ENCODE measurements around the gene APOL3.
"Not testable (repeated sequence)": the region's sequence is repeated elsewhere in the genome, so short reads cannot be mapped to it uniquely, and the experiment has no call there.

APOL3 gene, protein sequence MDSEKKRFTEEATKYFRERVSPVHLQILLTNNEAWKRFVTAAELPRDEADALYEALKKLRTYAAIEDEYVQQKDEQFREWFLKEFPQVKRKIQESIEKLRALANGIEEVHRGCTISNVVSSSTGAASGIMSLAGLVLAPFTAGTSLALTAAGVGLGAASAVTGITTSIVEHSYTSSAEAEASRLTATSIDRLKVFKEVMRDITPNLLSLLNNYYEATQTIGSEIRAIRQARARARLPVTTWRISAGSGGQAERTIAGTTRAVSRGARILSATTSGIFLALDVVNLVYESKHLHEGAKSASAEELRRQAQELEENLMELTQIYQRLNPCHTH
- 2.7 to 208 (median 11.0) reads per million in 18 experiments for total RNA-seq

DNA sequence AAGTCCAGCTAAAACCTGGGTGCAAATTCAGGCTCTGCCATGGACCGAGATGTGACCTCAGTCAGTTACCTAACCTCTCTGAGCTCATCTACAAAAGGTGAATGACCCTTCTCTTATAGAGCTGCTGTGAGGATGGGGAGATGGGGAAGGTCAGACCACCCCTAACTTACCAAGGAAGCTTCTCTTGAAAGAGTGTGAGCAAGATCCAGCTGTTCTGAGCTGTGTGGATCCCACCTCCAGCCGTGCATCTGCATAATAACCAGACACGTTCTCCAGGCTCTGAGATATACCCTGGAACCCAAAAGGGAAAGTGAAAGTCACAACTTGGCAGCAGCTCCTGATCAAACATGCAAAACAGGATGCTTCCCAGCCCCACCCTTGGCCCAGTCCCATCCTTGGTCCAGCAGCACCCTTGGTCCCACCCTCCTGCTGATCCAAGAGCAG lies at the start of gene APOL3:
TSS of gene APOL3 (minus strand) at position 257 of the 444 bp plus-strand sequence. CDS start 11,700 bp downstream, outside the sequence.
- peak; percentile 21 to 24 for DNase-seq

DNA sequence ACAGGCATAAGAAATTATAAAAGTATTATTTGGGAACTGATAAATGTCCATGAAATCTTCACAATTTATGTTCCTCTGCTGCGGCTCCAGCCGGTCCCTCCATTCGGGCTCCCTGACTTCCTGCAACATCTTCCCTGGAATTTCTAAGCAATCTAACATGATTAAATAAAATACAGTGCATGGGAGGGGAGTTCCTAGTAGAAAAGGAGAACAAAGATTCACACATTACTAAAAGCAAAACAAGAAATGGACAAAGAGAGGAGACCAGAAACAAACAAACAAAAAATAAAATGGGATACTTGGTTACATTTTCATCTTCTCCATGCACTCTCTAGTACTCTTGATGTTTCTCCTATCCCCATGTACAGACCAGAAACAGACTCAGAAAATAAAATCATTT lies 49.7 kb upstream of the APOL3 start:
- DNase-seq: peak in 1 of 2 donors; percentile 46

DNA sequence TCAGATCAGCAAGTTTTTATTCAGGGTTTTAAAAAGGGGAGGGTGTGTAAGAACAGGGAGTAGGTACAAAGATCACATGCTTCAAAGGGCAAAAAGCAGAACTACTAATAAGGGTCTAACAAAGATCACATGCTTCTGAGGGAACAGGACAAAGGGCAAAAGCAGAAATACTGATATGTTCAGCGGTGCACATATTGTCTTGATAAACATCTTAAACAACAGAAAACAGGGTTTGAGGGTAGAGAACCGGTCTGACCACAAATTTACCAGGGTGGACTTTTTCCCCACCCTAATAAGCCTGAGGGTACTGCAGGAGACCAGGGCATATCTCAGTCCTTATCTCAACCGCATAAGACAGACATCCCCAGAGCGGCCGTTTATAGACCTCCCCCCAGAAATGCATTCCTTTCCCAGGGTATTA lies 48.9 kb upstream of the APOL3 start:
- DNase-seq: peak in 1 of 2 donors; percentile 33

DNA sequence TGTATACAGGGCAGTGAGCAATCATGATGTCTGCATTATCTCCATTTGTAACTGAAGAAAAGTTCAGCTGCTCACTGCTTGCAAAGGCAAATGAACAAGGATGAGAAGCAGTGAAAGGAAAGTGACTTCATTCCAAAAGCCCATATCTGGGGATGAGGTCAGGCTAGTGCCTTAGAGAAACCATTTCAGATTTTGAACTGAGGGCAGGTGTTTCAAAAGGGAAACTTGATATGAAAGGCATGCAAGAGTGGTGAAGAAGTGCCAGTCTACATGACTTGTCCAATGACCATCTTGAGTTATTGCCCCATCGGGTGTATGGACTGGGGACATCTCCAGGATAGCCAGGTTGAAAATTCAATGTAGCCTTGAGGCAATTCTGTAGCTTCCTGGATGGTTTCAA lies 48.4 kb upstream of the APOL3 start:
- DNase-seq: no peak

DNA sequence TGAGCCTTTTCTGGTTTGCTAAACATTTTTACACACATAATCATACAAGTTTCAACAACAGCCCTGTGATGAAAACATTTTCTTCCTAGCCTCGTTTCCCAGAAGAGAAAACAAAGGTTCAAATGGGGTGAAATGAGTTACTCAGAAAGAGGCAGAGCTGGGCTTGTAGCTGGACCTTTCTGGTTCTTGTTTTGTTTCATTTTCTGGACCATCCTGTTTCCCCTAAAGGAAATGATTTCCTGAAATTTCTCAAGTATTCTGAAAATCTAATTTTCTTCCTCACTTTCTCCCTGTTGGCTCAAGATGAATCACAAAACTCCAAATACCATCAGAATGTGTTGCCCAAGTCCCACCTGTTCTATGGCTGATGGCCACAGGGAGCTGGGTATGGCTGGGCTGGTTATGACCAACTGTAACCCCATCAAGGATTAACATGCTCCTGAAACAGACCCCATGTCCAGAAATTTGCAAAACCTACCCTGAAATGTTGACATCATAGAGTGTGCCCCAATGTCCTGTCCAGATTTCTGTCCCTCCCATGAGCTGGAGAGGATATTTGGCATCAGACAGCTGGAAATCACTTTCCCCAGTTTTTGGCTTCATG lies 47.7 kb upstream of the APOL3 start:
- no peak for DNase-seq

DNA sequence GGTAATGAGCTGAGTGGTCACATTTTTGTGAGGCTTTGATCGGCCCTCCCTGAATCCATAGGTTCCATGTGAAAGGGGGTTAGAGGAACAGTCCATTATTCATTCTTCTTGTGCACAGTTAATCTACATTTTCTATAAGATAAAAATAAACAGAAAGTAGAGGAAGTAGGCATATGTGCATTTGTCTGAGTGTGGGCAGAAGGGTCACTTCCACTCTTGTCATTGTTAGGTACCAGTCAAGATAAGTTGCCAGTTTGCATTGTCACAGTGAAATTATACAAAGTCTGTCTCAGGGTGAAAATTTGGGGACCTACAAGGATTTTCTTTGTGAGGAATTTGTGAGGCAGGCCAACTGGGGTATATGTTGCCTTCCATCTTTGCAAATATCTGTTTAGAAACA lies 45.7 kb upstream of the APOL3 start:
- peak; percentile 39 to 66 for DNase-seq

DNA sequence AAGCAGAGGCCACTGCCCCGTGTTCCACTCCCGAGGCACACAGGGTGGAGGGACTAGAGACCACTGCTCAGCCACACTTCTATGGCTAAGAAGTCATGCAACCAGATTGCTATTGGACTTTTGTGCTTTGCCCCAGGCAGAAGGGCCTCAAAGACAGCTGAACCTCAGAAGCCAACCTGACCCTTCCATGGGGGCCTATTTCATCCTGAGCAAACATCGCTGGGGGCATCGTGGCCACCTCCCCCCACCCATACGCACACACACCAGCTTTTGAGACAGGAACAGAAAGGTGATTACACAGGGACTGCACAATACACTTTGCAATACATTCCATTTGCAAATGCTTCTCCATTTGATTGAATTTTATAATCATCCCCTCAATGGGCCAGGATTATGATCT lies 45.0 kb upstream of the APOL3 start:
- not testable (repeated sequence) for DNase-seq

DNA sequence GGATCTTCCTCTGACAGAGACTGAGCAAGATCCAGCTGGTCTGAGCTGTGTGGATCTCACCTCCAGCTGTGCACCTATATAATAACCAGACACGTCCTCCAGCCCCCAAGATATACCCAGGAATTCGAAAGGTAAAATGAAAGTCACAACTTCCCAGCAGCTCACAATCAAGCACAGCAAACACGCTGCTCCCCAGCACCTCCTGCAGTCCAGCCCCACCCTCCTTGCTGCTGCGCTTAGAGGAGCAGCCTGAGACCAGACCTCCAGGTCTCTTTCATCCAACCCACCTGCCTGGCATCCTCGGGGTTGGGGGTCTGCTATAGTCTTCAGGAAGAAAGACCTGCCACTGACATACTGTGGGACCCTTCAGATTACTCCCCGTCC lies 44.1 kb upstream of the APOL3 start:
- no peak for DNase-seq

DNA sequence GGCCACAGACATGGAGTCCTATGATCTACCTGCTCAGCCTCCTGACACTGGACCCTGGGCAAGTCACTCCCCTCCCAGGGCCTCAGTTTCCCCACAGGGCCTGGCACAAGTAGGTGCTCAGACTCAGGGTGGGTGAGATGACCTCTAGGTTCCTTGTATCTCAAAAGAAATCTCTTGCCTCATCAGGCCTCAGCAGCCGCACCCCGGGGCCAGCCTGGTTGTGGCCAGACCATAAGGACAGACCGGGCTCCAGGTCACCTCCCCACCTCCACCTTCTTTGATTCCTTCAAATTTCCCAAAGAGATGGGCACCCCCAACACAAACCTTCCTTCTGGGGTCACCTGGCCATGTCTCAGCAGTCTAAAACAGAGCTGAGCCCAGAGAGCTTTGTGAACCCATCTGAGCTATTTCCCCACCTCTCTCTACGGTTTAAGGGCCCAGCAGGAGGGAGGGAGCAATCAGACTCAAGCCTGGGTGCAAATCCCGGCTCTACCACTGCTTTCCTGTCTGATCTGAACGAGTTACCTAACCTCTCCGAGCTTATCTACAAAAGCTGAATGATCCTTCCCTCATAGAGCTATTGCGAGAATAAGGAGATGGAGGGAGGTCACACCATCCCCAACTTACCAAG lies 43.6 kb upstream of the APOL3 start:
- DNase-seq: no peak

DNA sequence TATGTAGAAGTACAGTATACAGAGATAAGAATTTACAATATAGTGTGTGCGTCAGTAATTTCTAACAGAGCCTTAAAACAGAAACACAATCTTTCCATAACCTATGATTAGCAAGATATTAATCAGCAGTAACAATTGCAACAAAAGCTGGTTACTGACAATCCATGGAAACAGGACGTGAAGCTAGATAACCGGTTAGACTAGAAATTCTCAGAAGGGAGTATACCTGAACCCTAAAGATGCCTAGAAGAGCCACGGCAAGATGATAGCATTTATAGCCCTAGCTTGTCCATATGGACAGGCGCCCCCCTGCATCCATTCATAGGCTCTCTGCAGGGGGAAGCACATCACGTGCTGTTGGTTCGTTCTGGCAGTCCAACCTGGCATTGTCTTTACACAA lies 42.9 kb upstream of the APOL3 start:
- DNase-seq: not testable (repeated sequence)

DNA sequence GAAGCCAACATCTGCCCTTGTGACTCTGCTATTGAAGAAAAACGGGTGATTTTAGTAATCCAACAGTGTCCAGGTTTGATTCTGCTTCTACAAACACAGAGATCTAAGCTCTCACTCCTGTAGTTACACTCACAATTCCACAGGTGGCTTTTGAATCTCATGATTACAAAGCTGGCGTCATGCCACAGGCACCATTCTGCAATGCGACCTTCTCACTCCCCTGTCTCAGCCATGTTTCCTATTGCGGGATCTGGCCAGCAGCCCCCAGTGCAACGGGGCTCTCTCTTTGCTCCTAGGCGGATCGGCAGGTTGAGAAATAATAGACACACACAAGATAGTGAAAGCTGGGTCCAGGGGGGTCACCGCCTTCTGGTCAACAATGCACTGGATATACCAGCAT lies 42.4 kb upstream of the APOL3 start:
- DNase-seq: not testable (repeated sequence)

DNA sequence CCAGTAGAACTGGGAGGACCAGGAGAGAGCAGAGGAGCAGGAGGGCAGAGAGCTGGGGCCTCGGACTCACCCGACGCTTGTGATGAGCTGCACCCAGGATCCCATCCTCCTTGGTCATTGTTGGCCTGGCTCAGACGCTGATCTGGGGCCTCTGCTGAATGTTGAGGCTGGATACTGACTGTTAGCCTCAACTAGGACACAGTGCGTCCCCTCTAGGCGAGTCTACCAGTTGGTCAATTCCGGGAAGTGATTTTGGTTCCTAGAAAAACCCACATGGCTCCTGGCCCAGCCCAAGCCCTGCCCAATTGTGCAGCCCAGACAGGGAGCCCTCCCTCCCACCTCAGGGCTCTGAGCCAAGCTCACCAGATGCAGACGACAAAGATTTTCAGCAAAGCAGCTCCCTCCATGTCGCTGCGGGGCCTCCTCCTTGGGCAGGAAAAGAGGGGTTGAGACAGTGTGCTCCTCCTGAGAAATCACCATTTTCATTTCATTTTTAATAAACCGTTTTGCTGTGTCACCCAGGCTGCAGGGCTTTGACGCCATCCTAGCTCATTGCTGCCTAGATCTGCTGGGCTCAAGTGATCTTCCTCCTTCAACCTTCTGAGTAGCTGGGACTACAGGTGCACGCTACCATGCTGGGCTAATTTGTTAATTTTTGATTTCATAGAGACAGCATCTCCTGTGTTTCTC lies 41.2 kb upstream of the APOL3 start, which contains the start of gene APOL4:
TSS of gene APOL4 (minus strand) at position 180 of the 690 bp plus-strand sequence. CDS start at position 105, 75 bp downstream.
- peak; percentile 79 to 92 for DNase-seq

DNA sequence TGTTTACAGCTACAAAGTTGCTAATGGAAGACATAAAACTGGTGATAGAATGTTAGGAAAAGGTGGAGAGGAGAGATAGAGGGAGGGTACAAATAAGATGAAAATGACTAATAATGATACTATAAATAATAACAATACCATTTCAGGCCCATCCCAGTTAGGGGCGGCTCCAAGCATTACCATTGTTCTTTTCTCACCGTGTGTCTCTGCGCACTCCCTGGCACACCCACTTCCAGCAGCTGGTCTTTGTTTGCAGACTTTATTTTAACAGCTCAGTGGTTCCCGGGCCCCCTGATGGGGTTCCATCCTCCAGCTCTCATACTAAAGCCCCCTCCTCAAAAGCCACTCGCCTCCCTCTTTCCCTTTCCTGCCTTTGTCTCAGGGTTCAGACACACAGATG lies 40.5 kb upstream of the APOL3 start:
- DNase-seq: not testable (repeated sequence)

DNA sequence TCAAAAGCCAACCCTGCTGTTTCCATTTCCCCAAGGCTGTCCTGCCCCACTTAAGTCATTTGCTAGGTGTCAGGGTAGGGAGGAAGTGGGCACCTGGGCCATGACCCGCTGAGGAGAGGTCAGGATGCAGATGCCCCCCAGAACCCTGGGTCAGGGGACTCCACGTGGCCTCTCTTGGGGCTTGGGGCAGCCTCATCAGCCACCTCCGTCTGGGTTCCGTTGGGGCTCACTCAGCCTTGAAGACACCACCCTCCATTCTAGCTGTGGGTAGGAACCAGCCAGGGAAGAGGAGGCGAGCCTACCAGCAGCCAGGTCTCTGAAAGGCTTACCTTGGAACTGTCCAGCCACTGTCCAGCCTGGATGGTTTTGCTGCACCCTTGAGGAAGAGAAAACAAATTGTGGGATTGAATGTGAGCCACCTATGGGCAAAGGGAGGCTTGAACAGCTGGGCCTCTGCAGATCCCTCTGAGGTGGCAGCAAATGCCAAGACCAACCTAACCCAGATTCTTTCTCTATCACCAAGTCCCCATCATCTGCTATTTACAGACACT lies 38.5 kb upstream of the APOL3 start:
- no peak for DNase-seq

DNA sequence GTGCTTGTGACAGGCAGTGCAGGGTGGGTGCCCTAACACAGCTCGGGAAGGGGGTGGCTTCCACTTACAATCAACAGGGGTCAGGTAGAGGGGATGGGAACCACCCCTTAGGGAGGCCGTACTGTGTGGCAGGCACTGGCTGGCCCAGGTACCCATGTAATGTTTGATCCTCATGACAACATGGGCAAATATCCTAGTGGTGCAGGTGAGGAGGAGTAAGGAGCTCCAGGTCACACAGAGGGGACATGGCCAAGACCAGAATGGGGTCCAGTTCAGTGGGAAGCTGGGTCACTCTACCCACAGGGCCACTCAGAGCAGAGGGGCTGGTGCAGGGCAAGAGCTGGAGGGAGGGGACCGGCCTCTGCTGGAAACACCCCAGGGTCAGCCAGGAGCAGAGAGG lies 38.0 kb upstream of the APOL3 start:
- no peak for DNase-seq

DNA sequence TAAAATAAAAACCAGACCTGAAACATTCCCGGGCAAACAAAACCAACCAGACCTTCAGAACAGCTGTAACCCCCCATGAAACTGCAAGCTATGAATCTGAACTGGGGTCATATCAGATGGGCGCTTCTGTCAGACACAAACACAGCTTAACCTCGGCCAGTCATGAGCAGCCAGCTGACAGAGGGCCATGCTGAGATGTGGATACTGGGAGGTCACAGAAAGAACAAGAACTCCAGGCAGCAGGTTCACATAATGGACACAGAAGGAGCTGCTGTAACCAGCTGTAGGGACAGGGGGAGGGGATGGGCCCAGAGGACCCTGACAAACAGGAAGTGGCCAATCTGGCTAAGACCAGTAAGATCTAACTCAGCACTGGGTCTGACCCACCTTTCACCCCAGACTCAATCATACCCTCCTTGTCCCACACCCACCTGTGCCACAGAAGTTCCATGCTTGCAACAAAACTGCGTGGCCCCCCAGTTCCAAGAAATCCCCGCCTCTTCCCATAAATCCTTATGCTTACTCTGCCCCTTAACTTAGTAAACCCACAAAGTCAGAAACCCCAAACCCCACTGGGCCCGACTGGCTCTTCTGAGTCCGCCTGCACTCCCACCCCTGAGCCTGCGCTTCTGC lies 37.1 kb upstream of the APOL3 start:
- no peak for DNase-seq

DNA sequence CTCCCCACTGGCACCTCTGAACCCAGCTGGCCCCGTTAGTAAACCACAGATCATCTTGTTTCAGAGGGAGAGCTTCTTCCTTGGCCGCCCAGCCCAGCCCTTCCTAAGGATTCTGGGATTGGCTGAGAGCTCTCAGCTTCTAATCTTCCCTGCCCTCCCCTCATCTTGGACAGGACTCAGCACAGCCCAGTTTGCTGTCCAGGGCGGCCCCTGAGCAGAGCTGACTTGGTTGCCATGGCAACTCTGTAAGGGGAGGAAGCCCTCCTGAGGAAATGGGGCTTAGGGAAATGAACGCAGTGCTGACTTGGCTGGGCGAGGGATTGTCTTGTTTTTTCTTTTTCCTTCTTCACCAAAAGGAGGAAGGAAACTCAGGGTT lies 36.5 kb upstream of the APOL3 start:
- peak; percentile 35 to 43 for DNase-seq

DNA sequence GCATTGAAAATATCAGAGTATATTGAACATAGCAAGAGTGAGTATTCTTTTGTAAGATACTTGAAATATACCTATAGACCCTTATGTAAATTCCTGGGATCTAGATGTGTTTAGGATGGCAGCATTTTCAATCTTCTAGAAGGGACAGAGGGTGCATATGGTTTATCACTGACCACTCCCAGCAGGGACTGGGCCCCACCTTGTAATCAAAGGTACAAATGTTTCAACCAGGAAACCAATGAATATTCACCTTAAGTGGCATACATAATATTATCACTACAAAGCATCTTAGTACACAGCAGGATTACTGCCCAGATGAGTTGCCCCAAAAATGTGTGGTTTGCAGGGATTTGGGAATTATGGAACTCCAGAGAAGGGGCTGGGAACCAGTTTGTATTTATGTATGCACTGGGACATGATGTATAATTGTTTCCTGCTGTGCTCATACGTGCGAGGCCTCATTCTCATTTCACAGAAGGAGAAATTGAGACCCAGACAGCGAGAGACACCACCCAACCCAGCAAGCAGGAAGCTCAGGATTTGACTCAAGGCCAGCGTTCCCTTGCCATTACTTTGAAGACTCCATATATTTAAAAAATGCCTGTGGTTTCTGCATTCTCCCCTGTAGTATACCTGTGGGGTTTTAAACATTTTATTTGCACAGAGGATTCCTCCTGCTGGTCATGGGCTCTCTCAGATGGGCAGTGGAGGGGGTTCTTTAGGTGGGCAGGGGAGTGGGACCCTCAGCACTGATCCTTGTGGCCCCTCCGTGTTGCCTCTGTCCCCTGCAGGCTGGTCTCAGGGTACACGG lies 35.9 kb upstream of the APOL3 start:
- no peak for DNase-seq

DNA sequence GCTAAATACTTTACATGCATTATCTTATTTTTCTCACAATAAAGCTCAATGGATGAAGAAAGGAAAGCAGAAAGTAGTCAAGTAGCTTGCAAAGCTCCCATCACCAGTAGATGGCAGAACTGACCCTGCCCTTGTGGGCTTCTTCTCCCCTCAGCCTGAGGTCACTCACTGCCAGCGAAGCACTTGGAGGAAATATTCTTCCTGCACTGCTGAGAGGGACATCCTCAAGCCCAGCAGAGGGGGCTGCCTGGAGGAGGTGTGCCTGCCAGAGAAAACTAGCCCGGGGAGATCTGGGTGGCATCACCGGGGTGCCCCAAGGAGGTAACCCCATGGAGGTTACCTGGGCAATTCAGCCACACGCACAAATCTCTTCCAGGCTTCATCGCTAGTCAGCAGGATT lies 34.4 kb upstream of the APOL3 start:
- peak; percentile 66 to 80 for DNase-seq

DNA sequence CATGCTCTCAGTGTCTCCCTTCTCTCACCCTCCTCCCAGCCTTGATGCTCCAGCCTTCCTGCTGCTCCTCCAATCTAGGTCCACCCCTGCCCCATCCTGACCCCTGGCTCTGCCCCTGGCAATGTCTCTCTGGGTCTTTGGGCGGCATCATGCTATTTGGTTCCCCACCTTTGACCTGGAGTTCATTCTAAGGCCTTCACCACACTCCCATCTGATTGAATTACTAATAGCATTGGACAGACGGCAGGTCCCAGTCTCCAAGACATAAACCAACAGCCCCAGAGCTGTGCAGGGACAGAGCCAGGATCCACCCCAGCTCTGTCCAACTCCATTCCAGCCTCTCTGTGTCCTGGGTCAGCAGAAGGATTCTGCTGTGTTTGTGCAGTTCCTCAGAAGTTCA lies 33.8 kb upstream of the APOL3 start:
- DNase-seq: no peak

DNA sequence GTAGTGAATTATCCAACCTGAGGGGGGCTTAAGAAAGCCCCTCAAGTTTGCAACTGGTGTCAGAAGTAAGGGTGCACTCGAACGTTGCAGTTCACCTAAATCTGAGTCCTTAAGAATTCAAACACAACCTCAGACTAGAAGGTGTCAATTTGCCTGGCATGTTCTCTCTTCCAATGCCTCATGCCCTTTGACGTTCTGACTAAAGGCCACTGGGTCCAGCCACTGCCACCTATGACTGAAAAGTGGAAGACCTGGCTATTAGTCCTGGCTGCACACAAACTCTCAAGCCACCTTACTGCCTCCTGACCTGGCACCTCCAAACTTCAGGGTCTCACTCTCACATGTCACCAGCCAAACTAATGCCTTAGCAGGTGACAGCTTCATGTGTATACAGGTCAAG lies 33.0 kb upstream of the APOL3 start:
- DNase-seq: no peak

Data from inflammatory macrophage (primary cell).